ENCODE measurements around the gene MCF2L.

- TF ChIP-seq CTCF (IDR thresholded peaks at IDR 0.05) (no peak), POLR2A (IDR thresholded peaks at IDR 0.05) (no peak)
These were observed 28.4 kb downstream of the MCF2L start for GRCh38 chr13:112997188-112998130.
